Cardiac muscle cell (in vitro differentiated cells and primary cell): ENCODE data around the gene PCSK2. TPM values are rescaled to one million over a fixed set of nuclear protein-coding genes. Genes with fewer than 3 reads are reported as not detected.

Source experiments
- DNase-seq, 2 donors: peaks; one replicate each; pipeline versions ENCODE4 v3.0.0 to v3.0.0-alpha.2; 2010 to 2017; ENCODE audit warnings: low read depth in 1 of 2, low spot score in 1 of 2
- H3K27ac ChIP-seq: fragments of 200-600 bp; sonication (generic); 2 replicates; pipeline ENCODE4 v1.5.1; 2016
- H3K27me3 ChIP-seq: fragments of 200-600 bp; sonication (generic); 2 replicates; pipeline ENCODE4 v1.6.0; 2016; ENCODE audit warnings: control low read depth
- H3K36me3 ChIP-seq: fragments of 200-600 bp; sonication (generic); 2 replicates; pipeline ENCODE4 v1.5.1; 2016; ENCODE audit warnings: control low read depth
- H3K4me1 ChIP-seq: fragments of 200-600 bp; sonication (generic); 2 replicates; pipeline ENCODE4 v1.8.1; 2017; ENCODE audit warnings: low read depth, mild to moderate bottlenecking, mixed run types
- H3K4me3 ChIP-seq: fragments of 200-600 bp; sonication (generic); 2 replicates; pipeline ENCODE4 v1.5.1; 2016; ENCODE audit warnings: mild to moderate bottlenecking
- H3K9me3 ChIP-seq: fragments of 200-600 bp; sonication (generic); 2 replicates; pipeline ENCODE4 v1.5.1; 2017; ENCODE audit warnings: low read depth, mild to moderate bottlenecking, control low read depth
- polyA plus RNA-seq: library from polyadenylated mRNA; unstranded; fragments of >200 nt; fragmentation: Nextera tagmentation; extraction: Ambion mirVana; gene quantifications from 2 replicates; pipeline ENCODE4 v1.2.1, GENCODE V29; 2016
- total RNA-seq: library from RNA; depleted of rRNA; stranded (reverse); fragments of >200 nt; gene quantifications from 2 replicates; pipeline ENCODE4 v1.2.3, GENCODE V29; 2016
- TF ChIP-seq, protein P1 (sequence below): IDR thresholded peaks from 2 replicates; pipeline ENCODE4 v1.5.1; 2012; ENCODE audit warnings: low read depth, mild to moderate bottlenecking, low read length

Gene PCSK2
- total and polyA plus RNA-seq, 2 experiments from 2014 or later, result 0.12 to 0.66 TPM

DNA sequence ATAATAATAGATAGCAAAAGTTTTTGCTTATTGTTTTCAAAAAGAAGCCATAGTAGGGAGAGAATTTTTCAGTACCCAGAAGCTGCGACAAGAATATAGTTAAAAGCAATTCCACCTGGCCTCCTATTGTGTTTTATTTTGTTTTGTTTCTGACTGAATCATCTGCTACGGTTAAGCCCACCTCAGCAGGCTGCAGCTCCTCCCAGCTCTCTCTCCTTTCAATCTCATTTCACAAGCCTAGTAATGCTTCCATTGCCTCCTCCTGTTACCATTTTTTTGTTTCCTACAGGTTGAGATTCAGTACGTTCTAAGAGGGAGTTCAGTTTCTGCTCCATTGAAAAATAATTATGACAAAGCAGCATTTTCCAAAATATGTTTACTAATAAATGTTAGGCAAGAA lies 77.9 kb downstream of the PCSK2 start:
- Histone ChIP-seq H3K27me3 (no peaks in the 10 kb centered on the region), H3K4me1 (no peaks in the 10 kb centered on the region), H3K36me3 (no peaks in the 10 kb centered on the region), H3K27ac (no peak overlapping the region), H3K9me3 (no peaks in the 10 kb centered on the region), H3K4me3 (no peak overlapping the region)
- TF ChIP-seq, protein P1, sequence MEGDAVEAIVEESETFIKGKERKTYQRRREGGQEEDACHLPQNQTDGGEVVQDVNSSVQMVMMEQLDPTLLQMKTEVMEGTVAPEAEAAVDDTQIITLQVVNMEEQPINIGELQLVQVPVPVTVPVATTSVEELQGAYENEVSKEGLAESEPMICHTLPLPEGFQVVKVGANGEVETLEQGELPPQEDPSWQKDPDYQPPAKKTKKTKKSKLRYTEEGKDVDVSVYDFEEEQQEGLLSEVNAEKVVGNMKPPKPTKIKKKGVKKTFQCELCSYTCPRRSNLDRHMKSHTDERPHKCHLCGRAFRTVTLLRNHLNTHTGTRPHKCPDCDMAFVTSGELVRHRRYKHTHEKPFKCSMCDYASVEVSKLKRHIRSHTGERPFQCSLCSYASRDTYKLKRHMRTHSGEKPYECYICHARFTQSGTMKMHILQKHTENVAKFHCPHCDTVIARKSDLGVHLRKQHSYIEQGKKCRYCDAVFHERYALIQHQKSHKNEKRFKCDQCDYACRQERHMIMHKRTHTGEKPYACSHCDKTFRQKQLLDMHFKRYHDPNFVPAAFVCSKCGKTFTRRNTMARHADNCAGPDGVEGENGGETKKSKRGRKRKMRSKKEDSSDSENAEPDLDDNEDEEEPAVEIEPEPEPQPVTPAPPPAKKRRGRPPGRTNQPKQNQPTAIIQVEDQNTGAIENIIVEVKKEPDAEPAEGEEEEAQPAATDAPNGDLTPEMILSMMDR, result no peak
- no peak for DNase-seq

GRCh38 chr20:17306427-17306826 lies 79.6 kb downstream of the PCSK2 start:
- no peaks in the 10 kb centered on the region for H3K27me3 ChIP-seq
- H3K36me3 ChIP-seq, result no peaks in the 10 kb centered on the region
- no peak for DNase-seq
- H3K9me3 ChIP-seq, result no peaks in the 10 kb centered on the region
- TF ChIP-seq, protein P1, result no peak
- no peaks in the 10 kb centered on the region for H3K4me1 ChIP-seq
- H3K27ac ChIP-seq, result no peak overlapping the region
- no peak overlapping the region for H3K4me3 ChIP-seq

GRCh38 chr20:17314264-17314663 lies 87.4 kb downstream of the PCSK2 start:
- H3K27me3 ChIP-seq, result no peaks in the 10 kb centered on the region
- H3K4me3 ChIP-seq, result no peak overlapping the region
- H3K4me1 ChIP-seq, result no peaks in the 10 kb centered on the region
- DNase-seq, result no peak
- no peak overlapping the region for H3K27ac ChIP-seq
- no peaks in the 10 kb centered on the region for H3K36me3 ChIP-seq
- TF ChIP-seq, protein P1, result no peak
- H3K9me3 ChIP-seq, result no peaks in the 10 kb centered on the region

- H3K9me3 ChIP-seq, result no peaks in the 10 kb centered on the region
- DNase-seq, result no peak
- no peaks in the 10 kb centered on the region for H3K4me1 ChIP-seq
- H3K27me3 ChIP-seq, result no peaks in the 10 kb centered on the region
- TF ChIP-seq, protein P1, result no peak
- H3K4me3 ChIP-seq, result no peak overlapping the region
- no peak overlapping the region for H3K27ac ChIP-seq
- no peaks in the 10 kb centered on the region for H3K36me3 ChIP-seq
These were observed 88.8 kb downstream of the PCSK2 start for GRCh38 chr20:17315407-17316231.

DNA sequence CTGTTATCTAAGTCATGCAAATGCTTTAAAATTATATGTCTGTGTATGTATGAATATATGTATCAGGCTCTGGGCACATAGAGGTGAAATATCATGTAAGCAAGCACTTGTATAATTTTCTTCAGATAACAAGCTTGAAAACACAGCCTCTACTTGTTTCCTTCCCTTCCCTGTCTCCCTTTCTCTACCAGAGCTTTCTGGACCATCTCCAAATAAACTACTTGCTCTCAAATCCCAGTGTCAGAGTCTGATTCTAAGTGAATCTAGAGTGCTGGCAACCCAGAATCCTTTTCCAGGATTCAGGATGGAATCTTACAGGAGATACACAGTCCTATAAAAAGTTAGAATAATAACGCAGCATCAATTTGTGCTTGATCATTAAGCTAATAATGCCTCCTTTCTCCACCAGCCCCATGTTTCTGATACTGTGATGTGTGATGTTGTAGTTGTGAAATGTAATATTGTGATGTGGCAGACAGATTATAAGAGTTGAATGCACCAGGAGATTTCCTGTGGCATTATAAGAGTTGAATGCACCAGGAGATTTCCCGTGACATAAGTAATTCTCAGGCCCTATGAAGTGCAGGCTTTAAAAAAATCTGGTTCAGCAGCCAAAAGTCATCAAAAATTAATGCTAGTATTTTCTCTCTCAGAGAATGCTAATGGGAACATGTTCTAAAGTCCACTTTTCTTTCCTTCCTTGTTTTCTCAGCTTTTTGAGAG lies 89.6 kb downstream of the PCSK2 start:
- H3K36me3 ChIP-seq, result no peaks in the 10 kb centered on the region
- TF ChIP-seq, protein P1, result no peak
- no peak for DNase-seq
- no peaks in the 10 kb centered on the region for H3K4me1 ChIP-seq
- H3K4me3 ChIP-seq, result no peak overlapping the region
- no peak overlapping the region for H3K27ac ChIP-seq
- H3K9me3 ChIP-seq, result no peaks in the 10 kb centered on the region
- H3K27me3 ChIP-seq, result no peaks in the 10 kb centered on the region
